Endothelial cell of umbilical vein (primary cell): ENCODE data around the gene BNIP2.

Experiments used
- POLR2A ChIP-seq: IDR thresholded peaks from 2 replicates; pipeline ENCODE4 v1.6.1; 2012; ENCODE audit warnings: low read depth, mild to moderate bottlenecking, control low read depth, low read length
- TF ChIP-seq, protein P1 (sequence below), 2 donors: IDR thresholded peaks; 1 replicate in 1 of 2; 2 replicates in 1 of 2; pipeline ENCODE4 v1.5.1; 2011; ENCODE audit warnings: low read length in 2 of 2, mild to moderate bottlenecking in 2 of 2, moderate library complexity in 2 of 2, control low read depth in 1 of 2, inconsistent platforms in 1 of 2, low read depth in 1 of 2; ENCODE audit not compliant: insufficient read depth in 1 of 2; ENCODE audit errors: extremely low read depth in 1 of 2

DNA sequence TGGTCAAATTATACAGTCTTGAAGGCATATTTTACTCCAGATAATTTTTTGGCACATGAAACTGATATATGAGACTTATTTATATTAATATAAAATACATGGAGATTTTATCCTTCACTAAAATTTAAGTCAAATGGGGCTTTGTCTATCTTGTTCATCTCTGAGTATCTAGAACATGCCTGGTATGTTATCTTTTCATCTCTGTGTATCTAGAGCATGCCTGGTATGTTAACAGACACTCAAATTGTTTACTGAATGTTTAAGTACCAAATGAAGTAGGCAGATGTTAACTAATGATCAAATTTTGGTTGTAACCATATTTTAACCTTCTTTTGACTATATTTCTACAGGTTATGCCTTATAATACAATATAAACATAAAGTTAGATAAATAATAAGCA, 39.5 kb downstream of the BNIP2 start:
- TF ChIP-seq, protein P1, sequence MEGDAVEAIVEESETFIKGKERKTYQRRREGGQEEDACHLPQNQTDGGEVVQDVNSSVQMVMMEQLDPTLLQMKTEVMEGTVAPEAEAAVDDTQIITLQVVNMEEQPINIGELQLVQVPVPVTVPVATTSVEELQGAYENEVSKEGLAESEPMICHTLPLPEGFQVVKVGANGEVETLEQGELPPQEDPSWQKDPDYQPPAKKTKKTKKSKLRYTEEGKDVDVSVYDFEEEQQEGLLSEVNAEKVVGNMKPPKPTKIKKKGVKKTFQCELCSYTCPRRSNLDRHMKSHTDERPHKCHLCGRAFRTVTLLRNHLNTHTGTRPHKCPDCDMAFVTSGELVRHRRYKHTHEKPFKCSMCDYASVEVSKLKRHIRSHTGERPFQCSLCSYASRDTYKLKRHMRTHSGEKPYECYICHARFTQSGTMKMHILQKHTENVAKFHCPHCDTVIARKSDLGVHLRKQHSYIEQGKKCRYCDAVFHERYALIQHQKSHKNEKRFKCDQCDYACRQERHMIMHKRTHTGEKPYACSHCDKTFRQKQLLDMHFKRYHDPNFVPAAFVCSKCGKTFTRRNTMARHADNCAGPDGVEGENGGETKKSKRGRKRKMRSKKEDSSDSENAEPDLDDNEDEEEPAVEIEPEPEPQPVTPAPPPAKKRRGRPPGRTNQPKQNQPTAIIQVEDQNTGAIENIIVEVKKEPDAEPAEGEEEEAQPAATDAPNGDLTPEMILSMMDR (IDR thresholded peaks at IDR 0.05; ENCODE audit: extremely low read depth in 1 of 2, insufficient read depth in 1 of 2, low read depth in 1 of 2, low read length in 2 of 2), result no peak
- TF ChIP-seq POLR2A, result no peak
